ENCODE data around the gene SLC37A1. TPM values are rescaled to one million over a fixed set of nuclear protein-coding genes. Genes with fewer than 3 reads are reported as not detected.

SLC37A1 gene
- total and polyA plus RNA-seq, 12 donors: 1.8 to 13.2 (median 5.5) TPM

DNA sequence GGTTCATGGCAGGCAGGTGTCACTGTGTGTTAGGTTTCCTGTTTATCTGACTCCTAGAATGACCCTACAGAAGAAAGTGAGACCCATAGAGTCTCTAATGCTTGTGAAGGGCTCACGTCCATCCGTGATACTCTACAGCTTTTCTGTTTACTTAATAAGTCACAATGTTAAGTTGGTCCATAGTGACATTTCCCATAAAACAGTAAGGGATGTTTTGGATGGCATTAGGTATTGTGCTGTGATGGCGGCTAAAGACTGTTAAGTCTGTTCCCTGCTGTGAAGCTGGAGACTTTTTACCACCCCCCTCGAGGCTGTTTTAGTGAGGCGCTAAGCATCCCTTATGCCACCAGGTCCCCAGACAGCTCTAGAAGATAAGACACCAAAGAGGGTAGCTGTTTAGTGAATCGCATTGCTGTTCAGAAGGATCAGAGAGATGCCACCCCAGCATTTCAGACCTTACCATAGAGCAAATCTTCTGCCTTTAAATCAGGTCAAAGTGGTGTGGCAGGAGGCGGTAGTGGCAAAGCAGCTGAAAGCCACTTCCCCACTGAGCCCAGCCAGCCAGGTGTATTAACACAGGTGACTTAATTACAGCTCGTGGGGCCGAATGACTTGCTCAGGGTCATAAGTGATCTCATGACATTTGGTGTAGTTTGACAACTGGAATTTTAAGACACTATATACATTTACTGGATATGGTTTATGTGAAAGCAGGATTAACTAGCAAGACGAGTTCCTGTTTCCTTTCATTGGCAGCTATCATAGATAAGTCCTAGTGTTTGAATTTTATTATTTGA lies 25.0 kb downstream of the SLC37A1 start:
- ATAC-seq (no peak), DNase-seq (no peak)
- 80 to 83% methylated on average over 10 of the region's 10 CpGs for WGBS, 2 donors
- Histone ChIP-seq H3K36me3 (peaks cover 0 to 79% (median 0%) of the 10 kb centered on the region in 9 donors), H3K4me3 (no peak overlapping the region), H3K27ac (no peak overlapping the region), H3K9me3 (no peaks in the 10 kb centered on the region), H3K4me1 (peaks cover 0 to 19% (median 4%) of the 10 kb centered on the region in 9 donors), H3K27me3 (no peaks in the 10 kb centered on the region)
- no peak for TF ChIP-seq CTCF (IDR thresholded peaks at IDR 0.05)
- intact Hi-C loops (cut with DNase I): no loop called here

DNA sequence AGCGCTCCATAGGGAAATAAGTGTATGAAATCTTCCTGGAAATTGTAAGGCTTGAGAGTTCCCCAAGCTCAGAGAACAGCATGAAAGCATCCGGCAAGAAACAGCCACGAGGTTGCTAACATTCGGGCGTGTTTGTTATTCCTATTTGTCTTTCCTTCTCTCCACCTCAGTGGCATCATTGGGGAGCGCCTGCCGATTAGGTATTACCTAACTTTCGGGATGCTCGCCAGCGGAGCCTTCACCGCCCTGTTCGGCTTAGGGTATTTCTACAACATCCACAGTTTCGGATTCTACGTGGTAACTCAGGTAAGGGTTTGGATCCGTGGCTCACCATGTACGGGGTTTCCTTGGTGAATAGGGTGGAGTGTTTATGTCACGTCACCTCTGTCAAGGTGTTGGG lies 25.7 kb downstream of the SLC37A1 start:
- no peak for TF ChIP-seq CTCF (IDR thresholded peaks at IDR 0.05)
- DNase-seq: no peak
- Histone ChIP-seq H3K36me3 (peaks cover 0 to 84% (median 0%) of the 10 kb centered on the region in 9 donors), H3K4me3 (no peak overlapping the region), H3K27ac (no peak overlapping the region), H3K27me3 (no peaks in the 10 kb centered on the region), H3K9me3 (no peaks in the 10 kb centered on the region), H3K4me1 (peaks cover 0 to 13% (median 4%) of the 10 kb centered on the region in 9 donors)
- no peak for ATAC-seq
- WGBS, 2 donors: 92 to 94% methylated on average over 17 of the region's 17 CpGs
- intact Hi-C loops (cut with DNase I): no loop called here

- H3K36me3 ChIP-seq: peaks cover 0 to 85% (median 2%) of the 10 kb centered on the region in 9 donors
- no peaks in the 10 kb centered on the region for H3K27me3 ChIP-seq
- no peak for DNase-seq
- H3K4me3 ChIP-seq: no peak overlapping the region
- H3K9me3 ChIP-seq: no peaks in the 10 kb centered on the region
- H3K27ac ChIP-seq: no peak overlapping the region
- no peak for TF ChIP-seq CTCF (IDR thresholded peaks at IDR 0.05)
- 79 to 83% methylated on average over 7 of the region's 7 CpGs for WGBS, 2 donors
- intact Hi-C loops (cut with DNase I): loop anchor here in 1 of 10 donors (10.0 kb wide), 1 partner anchor 55 kb away; no protein-coding TSS in a partner anchor
- peak in 1 of 8 donors; percentile 9 for ATAC-seq
- peaks cover 0 to 10% (median 3%) of the 10 kb centered on the region in 9 donors for H3K4me1 ChIP-seq
Observed at GRCh38 chr21:42539931-42540343, 26.3 kb downstream of the SLC37A1 start.

- DNase-seq: no peak
- H3K36me3 ChIP-seq: peaks cover 0 to 85% (median 7%) of the 10 kb centered on the region in 9 donors
- H3K4me1 ChIP-seq: peaks cover 0 to 7% (median 0%) of the 10 kb centered on the region in 9 donors
- 84 to 89% methylated on average over 8 of the region's 8 CpGs for WGBS, 2 donors
- H3K9me3 ChIP-seq: no peaks in the 10 kb centered on the region
- no peak overlapping the region for H3K4me3 ChIP-seq
- intact Hi-C loops (cut with DNase I): loop anchor here in 1 of 10 donors (10.0 kb wide), 1 partner anchor 56 kb away; no protein-coding TSS in a partner anchor
- ATAC-seq: no peak
- H3K27ac ChIP-seq: no peak overlapping the region
- no peaks in the 10 kb centered on the region for H3K27me3 ChIP-seq
- no peak for TF ChIP-seq CTCF (IDR thresholded peaks at IDR 0.05)
Observed at GRCh38 chr21:42540396-42540795, 26.7 kb downstream of the SLC37A1 start.
